ENCODE results near the gene HS6ST1.

HS6ST1 gene

DNA sequence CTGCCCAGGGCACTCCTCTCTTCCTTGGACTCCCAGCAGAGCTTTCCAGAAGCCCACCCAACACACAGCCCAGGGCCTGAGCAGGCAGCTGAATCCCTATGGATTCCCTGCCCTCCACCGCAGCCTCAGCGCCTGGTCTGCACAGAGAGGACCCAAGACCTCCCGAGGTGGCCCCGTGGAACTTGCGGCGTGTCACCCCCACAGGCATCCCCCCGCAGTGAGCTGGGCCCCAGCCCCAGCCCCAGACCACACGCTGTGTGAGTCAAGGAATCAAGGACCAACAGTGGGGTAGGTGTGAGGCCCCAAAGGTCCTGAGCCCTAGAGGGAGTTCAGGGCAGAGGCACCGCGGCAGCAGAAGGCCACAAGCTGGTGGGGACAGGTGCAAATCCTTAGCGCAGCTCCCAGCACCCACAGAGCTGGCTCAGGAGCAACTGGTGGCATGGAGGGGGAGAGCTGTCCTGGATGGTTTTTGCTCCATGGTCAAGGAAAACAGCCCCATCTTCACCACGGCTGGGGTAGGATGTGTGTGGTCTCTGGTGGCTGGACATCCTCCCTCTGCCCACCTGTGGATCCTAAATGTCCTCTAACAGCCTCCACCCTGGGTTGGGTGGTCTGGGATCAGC, 8.5 kb downstream of the HS6ST1 start:
- DNase-seq (ENCODE audit: low read depth, low spot score): no peak

DNA sequence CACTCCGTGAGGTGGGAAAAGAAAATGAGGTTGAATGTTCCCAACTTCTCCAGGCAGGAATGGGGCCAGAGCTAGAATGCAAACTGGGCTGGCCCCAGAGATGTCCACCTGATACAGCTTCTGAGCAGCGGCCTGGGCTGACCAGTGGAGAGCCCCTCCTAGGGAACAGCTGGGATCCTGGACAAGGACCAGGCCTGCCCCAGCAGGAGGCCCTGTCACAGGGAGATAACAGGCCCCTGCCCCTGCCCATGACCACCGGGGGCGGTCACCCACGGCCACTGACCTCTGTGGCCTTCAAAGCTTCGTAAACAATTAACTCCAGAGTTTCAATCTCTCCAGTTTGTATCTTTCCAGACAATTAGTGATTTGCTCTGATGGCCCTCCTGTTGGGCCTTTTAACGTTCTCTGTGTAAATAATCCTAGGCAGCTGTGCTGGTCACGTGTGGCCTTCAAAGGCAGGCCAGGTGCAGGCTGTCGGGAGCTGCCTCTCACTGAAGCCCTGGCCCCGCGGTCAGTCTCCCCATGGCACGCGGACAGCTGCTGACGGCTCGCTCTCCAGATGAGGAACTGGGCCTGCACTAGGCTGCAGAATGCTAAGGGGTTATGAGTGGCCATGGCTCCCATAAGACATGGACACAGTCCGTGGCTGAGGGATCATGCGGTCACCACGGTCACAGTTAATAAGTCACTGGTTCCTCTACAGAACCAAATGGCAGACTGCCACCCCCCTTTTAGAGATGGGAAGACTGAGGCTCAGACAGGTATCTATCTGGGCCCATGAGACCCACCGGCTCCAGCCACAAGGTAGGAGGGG, 9.2 kb downstream of the HS6ST1 start:
- DNase-seq (ENCODE audit: low read depth, low spot score): peak; percentile 71

DNA sequence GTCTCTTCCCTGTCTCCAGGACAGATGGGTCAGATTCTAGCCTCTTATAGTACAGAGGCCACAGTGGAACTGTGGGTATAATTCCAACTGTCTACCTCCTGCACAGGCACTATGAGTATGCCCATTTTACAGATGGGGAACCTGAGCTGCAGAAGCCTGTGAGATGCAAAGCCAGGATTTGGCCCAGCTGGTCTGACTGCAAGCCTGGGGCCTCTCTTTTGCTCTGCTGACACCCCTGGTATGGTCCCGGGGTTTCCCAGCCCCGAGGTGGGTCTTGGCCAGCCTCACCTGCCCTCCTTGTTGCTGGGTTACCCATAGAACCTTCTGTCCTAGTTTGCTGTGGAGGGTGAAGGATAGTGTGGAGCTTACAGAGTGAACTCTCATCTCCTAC, 9.8 kb downstream of the HS6ST1 start:
- no peak for DNase-seq (ENCODE audit: low read depth, low spot score)

DNA sequence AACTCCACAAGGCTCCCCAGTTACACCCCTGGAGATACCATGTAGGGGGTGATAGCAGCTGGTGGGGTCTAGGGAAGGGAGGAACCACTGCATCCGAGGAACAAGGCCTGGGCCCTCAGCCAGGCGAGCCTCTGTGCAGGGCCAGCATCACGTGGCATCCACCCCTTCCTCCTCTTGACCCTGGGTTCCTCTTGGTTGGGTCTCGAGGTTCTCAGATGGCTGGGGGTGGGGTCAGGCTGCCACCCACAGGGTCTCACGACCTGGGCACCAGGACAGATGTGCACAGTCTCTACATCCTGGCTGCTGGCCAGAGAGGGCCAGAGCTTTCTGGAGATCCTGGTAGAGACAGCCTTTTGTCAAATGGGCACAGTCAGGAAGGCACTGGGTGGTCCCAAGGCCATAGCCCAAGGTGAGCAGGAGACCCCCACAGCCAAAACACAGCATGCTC, 10.4 kb downstream of the HS6ST1 start:
- DNase-seq (ENCODE audit: low read depth, low spot score): no peak

DNA sequence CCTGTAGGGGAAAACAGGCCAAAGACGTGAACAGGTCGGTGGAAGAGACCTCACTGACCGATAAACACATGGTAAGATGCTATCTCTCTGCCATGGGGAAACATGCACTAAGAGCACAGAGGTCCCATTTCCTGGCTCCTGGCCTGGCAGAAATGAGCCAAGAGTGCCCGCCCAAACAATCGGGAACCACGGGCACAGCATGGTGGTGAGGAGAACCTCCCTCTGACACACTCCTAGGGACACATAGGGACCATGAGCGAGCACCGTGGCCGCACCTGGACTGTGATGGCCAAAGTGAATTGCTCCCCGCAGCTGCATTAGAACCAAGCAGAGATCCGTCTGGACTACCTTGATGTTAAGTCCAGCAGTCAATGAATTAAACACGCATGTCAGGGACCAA, 11.1 kb downstream of the HS6ST1 start:
- DNase-seq (ENCODE audit: low read depth, low spot score): no peak

DNA sequence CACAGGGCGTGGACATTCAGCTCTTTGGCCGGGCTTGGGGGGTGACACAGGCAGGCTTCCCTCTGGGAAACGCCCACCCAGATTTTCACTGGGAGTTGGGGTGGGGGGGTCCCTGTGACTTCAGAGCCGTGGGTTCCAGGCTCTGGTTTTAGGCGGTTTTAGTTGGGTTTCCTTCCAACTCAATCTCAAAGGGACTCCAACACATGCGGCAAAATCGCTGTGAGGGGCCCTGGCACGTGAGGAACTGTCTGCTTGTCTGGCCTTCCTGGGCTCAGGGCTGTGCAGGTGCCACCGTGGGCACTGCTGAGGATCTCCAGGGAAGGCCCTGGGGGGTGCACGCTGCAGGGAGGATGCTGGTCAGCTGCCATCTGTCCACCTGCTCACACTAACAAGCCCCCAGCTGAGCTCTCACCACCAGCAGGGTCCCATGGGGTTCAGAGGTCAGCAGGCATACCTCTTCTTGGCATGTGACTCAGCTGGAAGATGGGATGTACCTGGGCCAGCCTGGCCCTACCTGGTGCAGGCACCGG, 11.7 kb downstream of the HS6ST1 start:
- DNase-seq (ENCODE audit: low read depth, low spot score): no peak

DNA sequence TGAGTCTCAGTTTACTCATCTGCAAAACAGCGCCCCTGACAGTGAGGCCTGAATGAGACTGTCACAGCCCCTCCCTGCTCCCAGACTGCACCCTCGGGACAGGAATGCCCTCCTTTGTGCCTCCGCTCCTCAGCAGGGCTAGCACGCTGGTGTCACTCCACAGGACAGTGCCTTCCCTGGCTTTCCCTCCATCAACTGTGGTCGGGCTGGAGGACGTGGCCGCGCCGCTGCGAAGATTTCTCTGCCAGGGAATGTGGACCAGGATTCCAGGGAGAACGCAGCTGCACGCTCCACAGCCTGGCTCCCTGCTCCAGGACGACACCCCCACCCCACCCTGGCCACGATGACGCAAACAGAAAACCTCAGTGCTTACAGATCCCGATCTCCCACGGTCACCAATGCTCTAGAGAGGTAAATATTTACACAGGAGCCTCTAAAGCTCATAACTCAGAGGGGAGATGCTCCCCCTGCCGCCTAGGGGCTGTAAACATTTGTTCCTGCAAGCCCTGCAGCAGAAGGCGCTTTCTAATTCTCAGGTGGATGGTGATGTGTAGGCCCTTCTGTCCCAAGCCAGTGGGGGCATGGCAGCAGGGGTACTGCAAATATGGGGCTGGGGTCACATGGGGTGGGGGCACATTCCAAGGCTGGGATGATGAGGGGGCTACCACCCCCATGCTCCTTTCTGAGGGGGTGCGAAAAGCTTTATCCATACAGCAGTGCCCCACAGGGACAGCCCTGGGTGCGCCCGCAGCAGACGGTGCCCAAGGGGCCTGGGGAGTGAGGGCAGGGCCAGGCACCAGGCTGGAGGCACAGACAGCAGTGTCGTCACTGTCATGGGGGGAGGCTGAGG, 12.4 kb downstream of the HS6ST1 start:
- DNase-seq (ENCODE audit: low read depth, low spot score): peak; percentile 98

DNA sequence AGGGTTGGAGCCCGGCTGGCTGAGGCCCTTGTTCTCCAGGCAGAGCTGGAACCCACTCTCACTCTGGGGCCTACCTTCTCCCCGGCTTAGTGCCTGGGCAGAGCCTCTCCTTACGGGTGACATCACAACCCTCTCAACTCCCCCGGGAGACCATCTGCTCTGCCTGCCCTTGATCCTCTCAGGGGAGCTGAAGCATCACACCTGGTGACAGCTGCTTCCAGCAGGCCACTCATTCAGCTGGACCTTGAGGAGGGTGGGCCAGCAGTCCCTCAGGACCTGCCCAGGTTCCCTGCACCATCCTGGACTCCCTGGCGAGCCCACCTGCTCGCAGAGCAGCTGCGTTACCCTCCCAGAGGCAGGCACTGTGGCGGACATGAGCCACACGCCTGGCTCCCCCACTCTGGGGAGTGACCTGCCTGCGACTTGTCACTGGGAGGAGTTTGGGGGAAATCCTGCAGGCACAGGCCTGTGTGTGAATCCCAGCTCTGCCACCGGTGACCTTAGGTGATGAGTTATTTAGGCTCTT, 13.1 kb downstream of the HS6ST1 start:
- DNase-seq (ENCODE audit: low read depth, low spot score): no peak

DNA sequence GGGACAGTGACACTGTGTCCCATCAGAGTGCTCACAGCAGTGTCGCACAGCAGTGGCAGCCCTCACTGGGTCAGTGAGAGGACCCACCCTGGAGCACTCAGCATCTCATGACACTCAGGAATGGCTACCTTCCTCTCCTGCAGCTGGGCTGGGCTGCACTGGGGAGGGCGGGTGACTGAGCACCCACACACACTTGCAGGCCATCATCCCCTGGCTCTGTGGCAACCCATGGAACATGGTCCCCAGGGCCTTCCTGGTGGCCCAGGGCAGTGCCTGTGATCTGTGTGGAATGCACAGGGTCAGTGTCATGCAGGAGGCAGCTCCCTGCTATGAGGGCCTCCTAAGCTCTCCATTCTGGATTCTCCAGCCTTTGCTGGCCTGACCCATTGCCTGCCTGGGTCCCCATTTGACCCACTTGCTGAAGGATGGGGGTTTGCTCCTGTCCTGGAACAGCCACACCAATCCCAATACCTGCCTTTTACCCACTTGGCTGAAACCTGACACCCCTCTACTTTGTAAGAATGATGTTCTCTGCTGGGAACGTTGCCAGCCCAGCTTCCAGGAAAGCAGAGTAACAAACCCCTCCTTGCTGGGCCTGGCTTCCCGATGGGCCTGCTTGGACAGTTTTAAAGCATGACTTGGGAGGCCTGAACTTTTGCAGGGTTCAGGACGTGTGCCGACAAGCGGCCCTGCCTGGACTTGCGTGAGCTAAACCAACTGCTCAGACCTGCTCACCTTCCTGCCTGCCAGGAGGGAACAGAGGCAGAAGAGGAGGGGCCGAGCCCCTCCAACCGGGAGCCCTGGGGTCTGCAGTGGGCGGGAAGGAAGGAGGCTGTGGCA, 13.7 kb downstream of the HS6ST1 start:
- peak; percentile 93 for DNase-seq (ENCODE audit: low read depth, low spot score)

DNA sequence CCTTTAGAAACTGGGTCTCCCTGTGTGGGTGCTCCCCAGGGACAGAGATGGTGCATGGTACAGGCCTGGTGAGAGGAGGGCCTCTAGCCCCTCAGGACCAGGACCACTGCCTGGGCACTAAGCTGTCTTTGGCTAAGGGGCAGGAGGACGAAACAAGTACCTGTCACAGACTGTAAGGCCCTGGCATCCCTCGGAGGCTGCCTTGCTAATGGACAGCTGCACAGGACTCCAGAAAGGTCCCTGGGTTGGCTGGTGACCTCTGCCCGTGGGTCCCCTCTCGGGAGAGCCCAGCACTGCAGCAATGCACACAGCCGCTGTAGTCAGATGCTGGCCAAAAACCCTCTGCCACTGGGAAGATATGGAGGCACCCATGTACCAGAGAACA, 14.3 kb downstream of the HS6ST1 start:
- DNase-seq (ENCODE audit: low read depth, low spot score): no peak

DNA sequence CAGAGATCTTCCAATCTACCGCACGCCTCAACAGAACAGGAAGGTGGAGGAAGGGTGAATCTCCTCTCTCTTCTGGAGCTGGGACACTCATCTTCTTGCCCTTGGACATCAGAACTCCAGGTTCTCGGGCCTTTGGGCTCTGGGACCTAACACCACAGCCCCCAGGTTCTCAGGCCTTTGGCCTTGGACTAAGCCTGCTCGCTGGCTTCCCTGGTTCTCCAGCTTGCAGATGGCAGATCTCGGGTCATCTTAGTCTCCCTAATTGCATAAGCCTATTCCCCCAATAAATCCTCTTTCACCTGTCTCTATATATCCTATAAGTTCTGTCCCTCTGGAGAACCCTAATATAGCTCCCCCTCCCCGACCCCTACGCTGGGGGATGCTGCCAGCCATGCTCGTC, 14.8 kb downstream of the HS6ST1 start:
- DNase-seq (ENCODE audit: low read depth, low spot score): no peak

DNA sequence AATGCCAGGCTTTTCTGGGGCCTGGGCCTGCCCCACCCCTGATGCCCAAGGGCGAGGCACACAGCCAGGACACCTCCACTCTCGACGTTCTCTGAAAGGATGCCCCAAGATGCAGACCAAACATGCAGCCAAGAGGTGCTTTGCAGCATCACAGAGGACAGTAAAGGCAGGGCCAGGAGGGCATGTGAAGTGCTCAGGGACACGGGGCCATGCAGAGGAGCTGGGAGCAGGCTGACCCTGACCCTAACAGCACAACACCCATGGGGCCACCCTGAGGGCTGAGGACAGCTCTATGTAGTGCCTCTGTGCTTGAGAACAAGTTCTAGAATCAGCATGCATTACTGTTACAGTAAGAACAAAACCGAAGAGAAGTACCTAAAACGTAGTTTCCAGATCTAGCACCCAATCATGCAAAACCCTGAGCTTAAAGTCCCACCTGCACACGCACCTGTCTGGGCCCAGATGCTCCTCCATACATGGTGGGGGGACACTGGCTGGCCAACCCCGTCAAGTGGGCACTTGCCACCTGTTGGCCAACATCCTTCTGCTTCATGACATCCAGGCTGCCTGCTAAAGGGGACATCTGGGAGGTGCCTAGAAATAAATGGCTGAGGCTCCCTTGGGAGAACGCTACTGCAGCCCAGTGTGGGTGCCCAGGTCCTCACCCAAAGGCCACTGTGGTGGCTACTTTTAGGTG, 15.4 kb downstream of the HS6ST1 start:
- DNase-seq (ENCODE audit: low read depth, low spot score): no peak

DNA sequence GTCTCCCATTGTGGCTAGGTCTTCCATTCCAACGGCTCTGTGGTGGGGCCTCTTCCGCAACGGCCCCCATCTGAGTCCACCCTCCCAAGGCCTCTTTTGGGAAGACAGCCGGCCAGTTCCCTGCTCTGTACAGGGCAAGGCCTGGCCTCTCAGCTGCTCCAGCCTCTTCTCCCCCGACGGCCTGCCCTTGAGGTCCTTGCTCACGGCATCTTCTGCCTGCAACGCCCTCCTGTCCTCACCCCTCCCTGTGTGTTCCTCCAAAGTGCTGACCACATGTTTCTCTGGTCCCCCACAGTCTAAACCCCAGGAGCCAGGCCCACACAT, 16.0 kb downstream of the HS6ST1 start:
- peak; percentile 66 for DNase-seq (ENCODE audit: low read depth, low spot score)

DNA sequence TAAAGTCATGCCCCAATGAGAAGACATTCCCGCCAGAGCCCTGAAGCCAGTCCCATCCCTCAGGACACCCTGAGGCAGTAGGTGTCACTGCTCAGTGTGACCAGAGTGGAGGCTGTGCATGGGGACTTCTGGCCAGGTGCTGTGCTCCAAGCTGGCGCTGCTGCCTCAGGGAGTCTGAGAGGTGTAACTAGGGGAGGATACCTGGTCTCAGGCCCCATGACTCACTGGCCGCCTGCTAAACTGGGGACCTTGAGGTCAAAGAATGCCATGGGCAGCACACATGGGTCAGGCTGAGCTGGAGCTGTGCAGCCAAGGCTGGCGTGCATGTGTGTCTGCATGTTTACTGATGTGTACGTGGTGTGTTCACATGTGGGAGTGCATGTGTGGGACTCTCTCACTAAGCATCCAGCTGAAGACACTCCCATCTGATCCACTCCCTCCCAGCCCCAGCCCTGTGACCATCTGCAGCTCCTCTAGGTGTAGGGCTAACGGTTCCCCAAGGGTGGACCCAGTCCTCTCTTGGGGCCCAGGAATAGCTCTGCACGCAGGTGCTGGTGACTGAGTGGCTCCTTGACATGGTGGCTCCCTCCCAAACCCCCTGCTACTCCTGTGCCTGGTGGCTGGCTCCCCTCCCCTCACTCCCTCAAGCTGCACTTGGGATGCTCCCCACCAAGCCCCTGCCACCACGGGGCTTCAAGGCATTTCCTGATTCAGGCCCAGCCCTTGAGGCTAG, 16.5 kb downstream of the HS6ST1 start:
- DNase-seq (ENCODE audit: low read depth, low spot score): no peak

DNA sequence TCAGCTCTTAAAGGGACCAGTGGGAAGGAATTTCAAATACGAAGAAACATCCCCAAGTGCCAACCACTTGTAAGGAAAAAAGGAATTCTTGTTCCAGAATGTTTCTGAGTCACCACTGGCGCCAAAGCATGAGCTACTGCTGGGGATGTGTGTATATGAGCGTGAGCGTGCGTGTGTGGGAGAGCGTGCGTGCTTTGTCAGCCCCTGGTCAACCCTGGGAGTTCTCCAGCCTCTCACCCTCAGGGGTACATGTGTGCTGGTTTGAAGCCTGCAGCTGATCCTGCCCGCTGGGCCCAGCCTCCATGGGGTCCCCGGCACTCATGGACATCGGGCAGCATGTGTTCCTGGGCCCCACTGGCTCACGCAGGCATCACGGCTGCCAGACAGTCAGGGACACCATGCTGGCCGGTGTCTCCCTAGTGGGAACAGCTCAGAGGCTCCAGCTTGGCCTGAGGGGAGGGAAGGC, 17.1 kb downstream of the HS6ST1 start:
- DNase-seq (ENCODE audit: low read depth, low spot score): peak; percentile 96

DNA sequence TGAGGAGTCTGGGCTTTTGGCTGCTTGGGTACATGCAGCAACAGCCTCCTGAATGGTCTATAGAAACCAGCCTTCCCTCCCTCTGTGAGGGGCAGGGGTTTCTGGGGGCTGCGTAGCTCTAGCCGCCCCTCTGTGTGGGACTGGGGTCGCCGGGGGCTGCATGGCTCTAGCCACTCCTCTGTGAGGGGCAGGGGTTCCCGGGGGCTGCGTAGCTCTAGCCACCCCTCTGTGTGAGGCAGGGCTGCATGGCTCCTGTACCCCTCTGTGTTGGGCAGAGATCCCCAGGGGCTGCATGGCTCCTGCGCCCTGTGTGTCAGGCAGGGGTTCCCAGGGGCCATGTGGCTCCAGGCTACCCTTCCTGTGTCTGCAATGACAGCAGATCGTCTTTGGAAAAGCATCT, 17.6 kb downstream of the HS6ST1 start:
- no peak for DNase-seq (ENCODE audit: low read depth, low spot score)

DNA sequence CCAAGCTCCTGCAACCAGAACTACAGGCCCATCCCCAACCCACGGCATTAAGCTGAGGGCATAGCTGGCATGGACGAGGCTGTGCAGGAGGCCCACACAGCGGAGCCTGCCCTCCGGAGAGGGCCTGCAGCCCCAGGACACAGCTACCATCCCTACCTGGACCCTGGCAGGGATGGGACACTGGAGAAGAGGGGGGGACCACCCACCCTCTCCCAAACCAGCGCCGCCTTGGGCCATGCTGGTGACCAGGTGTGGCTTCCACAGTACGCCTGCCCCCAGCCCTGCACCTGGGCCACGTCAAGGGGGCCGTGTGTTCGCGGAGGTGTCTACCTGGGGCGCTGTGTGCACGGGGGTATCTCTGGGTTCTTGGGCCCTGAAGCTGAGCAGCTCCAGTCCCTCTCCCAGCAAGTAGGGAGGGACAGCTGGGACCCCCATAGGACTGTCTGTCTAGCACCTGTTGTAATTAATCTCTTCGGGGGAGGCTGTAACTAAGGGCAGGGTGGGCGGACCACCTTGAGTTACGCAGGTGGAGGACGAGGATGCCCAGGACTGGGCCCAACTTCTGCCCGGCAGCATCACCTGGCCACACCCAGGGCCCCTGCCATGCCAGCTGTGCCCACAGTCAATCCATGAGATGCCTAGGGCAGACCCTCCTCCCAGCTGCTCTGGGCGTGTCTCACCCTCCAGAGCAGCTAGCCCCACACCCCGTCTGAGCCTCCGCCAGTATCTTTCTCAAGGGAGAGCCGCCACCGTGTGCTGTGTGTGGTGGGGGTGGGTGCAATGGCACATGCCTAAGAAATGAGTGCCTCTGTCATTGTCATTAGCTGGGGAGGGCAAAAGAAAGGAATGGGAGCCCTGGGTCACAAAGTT, 18.3 kb downstream of the HS6ST1 start:
- DNase-seq (ENCODE audit: low read depth, low spot score): no peak

DNA sequence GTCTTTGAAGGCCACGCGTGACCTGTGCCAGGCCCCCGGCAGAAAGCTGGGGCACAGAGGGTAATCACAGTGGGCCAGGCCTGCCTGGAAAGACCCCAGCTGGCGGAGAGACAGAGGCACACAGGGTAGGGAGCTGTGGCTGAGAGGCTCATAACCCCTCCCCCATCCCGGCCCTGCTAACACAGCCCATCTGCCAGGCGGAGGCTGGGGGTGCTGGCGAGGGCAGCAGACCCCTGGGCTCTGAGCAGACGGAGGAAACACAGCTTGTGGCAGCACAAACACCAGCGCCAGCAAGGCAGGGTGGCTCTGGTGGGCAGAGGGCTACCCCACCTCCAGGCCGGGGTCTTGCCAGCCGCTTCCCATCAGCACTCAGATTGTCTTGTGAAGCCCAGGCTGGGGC, 19.0 kb downstream of the HS6ST1 start:
- DNase-seq (ENCODE audit: low read depth, low spot score): no peak
